Activated naive CD8-positive, alpha-beta T cell treated with anti-CD3 and anti-CD28 coated beads, Interleukin-2, amount 10 ng/mL, durations not matched to agents 7 days and 5 days (primary cell): ENCODE data around the gene WIF1. TPM values are rescaled to one million over a fixed set of nuclear protein-coding genes. Genes with fewer than 3 reads are reported as not detected.
A peak's percentile ranks its signal among the peaks of the same experiment; 100 is the strongest.

Experiments used
- ATAC-seq: fragments of 150-1000 bp; cut with Tn5 transposase; one replicate; pipeline ENCODE4 v1.10.0; 2021; ENCODE audit warnings: low read depth, moderate library complexity
- POLR2A ChIA-PET: fragments of 350-600 bp; sonication (Branson Sonifier 250); formaldehyde crosslinking; loops from one replicate; lab custom pipeline; 2021; ENCODE audit warnings: antibody characterized with exemption; lab: Charles Lee
- DNase-seq: peaks from one replicate; pipeline ENCODE4 v3.0.0; 2021
- H3K27ac Mint-ChIP-seq: one replicate; pipeline ENCODE4 v1.8.0; 2022; ENCODE audit warnings: mild to moderate bottlenecking, mixed read lengths
- H3K27me3 Mint-ChIP-seq: one replicate; pipeline ENCODE4 v1.8.0; 2022; ENCODE audit warnings: mild to moderate bottlenecking, moderate library complexity, mixed read lengths
- H3K36me3 Mint-ChIP-seq: one replicate; pipeline ENCODE4 v1.8.0; 2021; ENCODE audit warnings: mild to moderate bottlenecking, mixed read lengths
- H3K4me1 Mint-ChIP-seq: one replicate; pipeline ENCODE4 v1.8.0; 2021; ENCODE audit warnings: mixed read lengths
- H3K4me3 Mint-ChIP-seq: one replicate; pipeline ENCODE4 v1.8.0; 2022; ENCODE audit warnings: mild to moderate bottlenecking, moderate library complexity, mixed read lengths
- H3K9me3 Mint-ChIP-seq: one replicate; pipeline ENCODE4 v1.8.0; 2021; ENCODE audit warnings: mixed read lengths
- total RNA-seq, 2 experiments: library from RNA; stranded (reverse); gene quantifications; one replicate each; pipeline ENCODE4 v1.2.3, GENCODE V29; 2021

Gene WIF1, protein sequence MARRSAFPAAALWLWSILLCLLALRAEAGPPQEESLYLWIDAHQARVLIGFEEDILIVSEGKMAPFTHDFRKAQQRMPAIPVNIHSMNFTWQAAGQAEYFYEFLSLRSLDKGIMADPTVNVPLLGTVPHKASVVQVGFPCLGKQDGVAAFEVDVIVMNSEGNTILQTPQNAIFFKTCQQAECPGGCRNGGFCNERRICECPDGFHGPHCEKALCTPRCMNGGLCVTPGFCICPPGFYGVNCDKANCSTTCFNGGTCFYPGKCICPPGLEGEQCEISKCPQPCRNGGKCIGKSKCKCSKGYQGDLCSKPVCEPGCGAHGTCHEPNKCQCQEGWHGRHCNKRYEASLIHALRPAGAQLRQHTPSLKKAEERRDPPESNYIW
- not detected for total RNA-seq

DNA sequence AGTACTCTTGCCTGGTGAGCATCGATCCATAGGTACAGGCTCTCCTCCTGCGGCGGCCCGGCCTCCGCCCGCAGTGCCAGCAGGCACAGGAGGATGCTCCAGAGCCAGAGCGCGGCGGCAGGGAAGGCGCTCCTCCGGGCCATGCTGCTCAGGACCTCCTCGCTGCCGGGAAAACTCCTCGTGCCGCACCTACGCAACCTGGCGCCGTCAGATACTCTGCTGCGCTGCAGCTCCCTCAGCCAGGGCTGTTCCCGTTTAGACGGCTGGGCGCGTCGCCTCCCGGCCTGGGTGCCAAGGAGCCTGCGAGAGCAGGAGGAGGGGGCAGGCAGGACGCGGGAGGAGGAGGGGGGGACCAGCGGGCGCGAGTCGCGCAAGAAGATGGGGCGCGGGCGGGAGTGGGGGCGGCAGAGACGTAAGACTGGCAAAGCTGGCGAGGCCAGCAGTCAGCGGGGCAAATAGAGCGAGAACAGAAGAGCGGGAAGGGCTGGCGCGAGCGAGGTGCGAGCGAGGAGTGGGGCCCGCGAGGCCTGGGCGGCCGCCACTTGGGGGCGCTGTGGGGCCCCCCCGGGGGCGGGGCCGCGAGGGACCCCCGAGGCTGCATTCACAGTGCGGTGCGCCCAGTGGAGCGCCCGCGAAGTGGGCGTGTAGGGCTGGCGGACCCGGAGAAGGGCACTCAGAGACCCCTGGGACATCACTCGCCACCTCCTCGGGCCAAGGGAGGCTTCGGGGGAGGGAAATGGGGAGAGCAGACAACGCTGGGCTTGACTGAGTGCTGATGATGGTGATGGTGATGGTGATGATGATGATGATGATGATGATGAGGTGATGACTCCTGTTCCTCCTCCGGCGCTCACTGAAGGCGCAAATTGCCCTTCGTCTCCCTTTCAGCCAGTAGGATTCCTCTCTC lies at the start of gene WIF1:
TSS of gene WIF1 (minus strand) at position 257 of the 907 bp plus-strand sequence. CDS start at position 143, 114 bp downstream.
- H3K27ac Mint-ChIP-seq, result no peak within 1 kb of the TSS
- H3K4me1 Mint-ChIP-seq, result peaks cover 5% of the 10 kb centered on the region
- DNase-seq (peak; percentile 71), ATAC-seq (peak; percentile 79)
- H3K9me3 Mint-ChIP-seq, result no peaks in the 10 kb centered on the region
- POLR2A ChIA-PET, result no interaction called here
- no peaks in the 10 kb centered on the region for H3K36me3 Mint-ChIP-seq
- H3K27me3 Mint-ChIP-seq, result peaks cover 40% of the 10 kb centered on the region
- H3K4me3 Mint-ChIP-seq, result peak within 1 kb of the TSS; percentile 62

DNA sequence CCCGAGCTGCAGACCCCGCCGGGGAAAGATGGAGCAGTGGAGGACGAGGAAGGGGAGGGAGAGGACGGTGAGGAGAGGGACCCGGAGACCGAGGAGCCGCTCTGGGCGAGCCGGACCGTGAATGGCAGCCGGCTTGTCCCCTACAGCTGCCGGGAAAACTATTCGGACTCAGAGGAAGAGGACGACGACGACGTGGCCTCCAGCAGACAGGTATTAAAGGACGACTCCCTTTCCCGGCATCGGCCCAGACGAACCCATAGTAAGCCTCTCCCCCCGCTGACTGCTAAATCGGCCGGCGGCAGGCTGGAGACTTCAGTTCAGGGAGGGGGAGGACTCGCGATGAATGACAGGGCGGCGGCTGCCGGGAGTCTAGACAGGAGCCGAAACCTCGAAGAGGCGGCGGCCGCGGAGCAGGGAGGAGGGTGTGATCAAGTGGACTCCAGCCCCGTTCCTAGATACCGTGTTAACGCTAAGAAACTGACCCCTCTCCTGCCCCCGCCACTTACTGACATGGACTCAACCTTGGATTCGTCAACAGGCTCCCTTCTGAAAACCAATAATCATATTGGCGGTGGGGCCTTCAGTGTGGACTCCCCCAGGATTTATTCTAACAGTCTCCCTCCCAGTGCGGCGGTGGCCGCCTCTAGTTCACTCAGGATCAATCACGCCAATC lies 49.2 kb upstream of the WIF1 start:
- ATAC-seq, result peak; percentile 45
- Mint-ChIP-seq H3K27ac (peak overlapping the region; percentile 88), H3K27me3 (peaks cover 2% of the 10 kb centered on the region), H3K4me3 (peak overlapping the region; percentile 95), H3K36me3 (peaks cover 19% of the 10 kb centered on the region), H3K4me1 (peaks cover 25% of the 10 kb centered on the region), H3K9me3 (no peaks in the 10 kb centered on the region)
- DNase-seq, result peak; percentile 72
- POLR2A ChIA-PET, result interaction anchor here (0.6 to 3.1 kb wide), 16 partner anchors 10 to 561 kb away, joined by 3 to 33 read pairs (median 5); no protein-coding TSS in a partner anchor

DNA sequence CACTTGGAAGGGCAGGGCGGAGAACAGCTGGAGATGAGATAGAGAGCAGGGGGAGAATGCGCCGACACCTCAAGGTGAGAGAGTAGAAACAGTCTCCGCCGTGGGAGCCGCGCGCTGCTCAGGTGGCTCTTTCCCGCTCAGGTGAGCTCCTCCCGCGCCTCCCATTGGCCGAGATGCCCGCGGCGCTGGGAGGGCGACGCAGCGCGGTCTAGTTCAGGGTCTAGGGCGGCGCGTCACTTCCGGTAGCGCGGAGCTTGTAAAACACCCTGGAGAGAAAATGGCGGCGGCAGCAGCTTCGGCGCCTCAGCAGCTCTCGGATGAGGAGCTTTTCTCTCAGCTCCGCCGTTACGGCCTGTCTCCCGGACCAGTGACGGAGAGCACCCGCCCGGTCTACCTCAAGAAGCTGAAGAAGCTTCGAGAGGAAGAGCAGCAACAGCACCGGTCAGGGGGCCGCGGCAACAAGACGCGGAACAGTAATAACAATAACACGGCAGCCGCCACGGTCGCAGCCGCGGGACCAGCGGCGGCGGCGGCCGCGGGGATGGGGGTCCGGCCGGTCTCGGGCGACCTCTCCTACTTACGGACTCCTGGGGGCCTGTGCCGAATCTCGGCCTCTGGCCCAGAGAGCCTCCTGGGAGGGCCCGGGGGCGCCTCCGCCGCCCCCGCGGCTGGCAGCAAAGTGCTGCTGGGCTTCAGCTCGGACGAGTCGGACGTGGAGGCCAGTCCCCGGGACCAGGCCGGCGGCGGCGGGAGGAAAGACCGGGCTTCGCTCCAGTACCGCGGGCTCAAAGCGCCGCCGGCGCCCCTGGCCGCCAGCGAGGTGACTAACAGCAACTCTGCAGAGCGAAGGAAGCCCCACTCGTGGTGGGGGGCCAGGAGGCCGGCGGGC lies 48.5 kb upstream of the WIF1 start, which contains the start of gene LEMD3:
TSS of gene LEMD3 (plus strand) at position 264 of the 889 bp plus-strand sequence. CDS start at position 278, 14 bp downstream.
- ATAC-seq, result peak; percentile 92
- Mint-ChIP-seq H3K27ac (peak within 1 kb of the TSS; percentile 98), H3K4me1 (peaks cover 27% of the 10 kb centered on the region), H3K36me3 (peaks cover 19% of the 10 kb centered on the region), H3K4me3 (peak within 1 kb of the TSS; percentile 95), H3K27me3 (peaks cover 2% of the 10 kb centered on the region), H3K9me3 (no peaks in the 10 kb centered on the region)
- POLR2A ChIA-PET, result interaction anchor here (0.6 to 3.1 kb wide), 24 partner anchors 9 to 1103 kb away, joined by 3 to 33 read pairs (median 5); partner anchors contain the start of genes LLPH and TMBIM4
- peak; percentile 94 for DNase-seq

DNA sequence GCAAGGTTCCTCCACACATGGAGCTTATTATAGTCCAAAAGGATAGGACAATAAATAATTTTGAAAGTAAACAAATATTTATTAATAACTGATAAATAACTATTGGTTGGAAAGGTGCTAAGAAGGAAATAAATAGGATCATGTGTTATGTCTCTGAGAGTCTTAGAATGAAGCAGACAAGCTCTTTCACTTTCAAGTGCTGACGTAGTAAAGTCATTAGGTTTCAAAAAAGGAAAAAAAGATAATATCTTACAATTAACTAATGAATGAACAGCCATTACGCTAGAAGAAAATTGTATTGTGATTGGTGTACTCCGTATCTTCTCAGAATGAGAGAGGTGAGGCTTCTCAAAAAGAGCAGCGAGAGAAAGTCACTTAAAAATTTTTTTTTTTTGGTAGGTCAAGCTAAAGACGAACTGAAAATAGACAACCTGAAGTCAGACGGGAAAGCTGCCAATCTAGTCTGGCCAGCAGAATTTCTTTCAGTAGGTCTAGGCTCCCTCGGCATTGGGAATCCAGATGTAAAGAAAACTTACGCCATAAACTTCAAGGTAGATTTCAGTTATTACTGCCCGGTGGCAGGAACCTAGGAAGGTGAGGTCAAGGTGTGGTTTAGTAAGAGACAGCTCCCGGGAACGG lies 47.7 kb upstream of the WIF1 start:
- no peak for DNase-seq
- Mint-ChIP-seq H3K36me3 (peaks cover 19% of the 10 kb centered on the region), H3K4me3 (peak overlapping the region; percentile 95), H3K27ac (peak overlapping the region; percentile 98), H3K9me3 (no peaks in the 10 kb centered on the region), H3K4me1 (peaks cover 26% of the 10 kb centered on the region), H3K27me3 (peaks cover 2% of the 10 kb centered on the region)
- peak; percentile 2 for ATAC-seq
- POLR2A ChIA-PET, result interaction anchor here (0.5 to 3.1 kb wide), 25 partner anchors 9 to 1103 kb away, joined by 3 to 33 read pairs (median 5); partner anchors contain the start of genes LLPH and TMBIM4

DNA sequence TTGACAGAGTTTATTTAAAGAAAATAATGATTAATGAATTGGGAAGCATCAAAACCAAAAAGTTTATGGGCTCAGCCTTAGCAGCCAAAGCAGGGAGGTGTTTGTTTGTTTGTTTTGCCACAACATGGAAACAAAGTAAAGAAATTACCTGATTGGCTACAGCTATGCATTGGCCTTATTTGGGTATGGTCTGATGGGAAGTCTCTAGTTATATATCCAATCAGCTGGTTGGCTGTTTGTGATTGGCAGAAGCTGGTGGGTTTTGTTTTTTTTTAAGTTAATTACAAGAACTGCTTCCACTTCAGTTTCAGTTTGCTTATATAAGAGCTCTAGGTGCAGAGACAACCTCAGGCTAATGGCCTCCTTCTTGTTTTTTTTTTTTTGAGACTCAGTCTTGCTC lies 43.7 kb upstream of the WIF1 start:
- Mint-ChIP-seq H3K9me3 (no peaks in the 10 kb centered on the region), H3K4me3 (no peak overlapping the region), H3K36me3 (peaks cover 2% of the 10 kb centered on the region), H3K4me1 (peaks cover 14% of the 10 kb centered on the region), H3K27me3 (peaks cover 6% of the 10 kb centered on the region), H3K27ac (no peak overlapping the region)
- POLR2A ChIA-PET, result no interaction called here
- DNase-seq, result no peak
- no peak for ATAC-seq

DNA sequence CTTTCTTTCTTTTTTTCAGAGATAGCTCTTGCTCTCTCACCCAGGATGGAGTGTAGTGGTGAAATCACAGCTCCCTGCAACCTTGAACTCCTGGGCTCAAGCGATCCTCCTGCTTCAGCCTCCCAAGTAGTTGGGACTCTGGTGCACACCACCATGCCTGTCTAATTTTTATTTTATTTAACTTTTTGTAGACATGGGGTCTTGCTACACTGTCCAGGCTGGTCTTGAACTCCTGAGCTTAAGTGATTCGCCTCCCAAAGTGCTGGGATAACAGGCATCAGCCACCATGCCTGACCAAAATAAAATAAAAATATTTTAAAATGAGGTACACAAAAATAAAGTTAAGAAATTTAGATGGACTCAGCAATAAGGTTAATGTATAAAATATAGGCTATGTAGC lies 43.1 kb upstream of the WIF1 start:
- Mint-ChIP-seq H3K36me3 (no peaks in the 10 kb centered on the region), H3K4me1 (peaks cover 14% of the 10 kb centered on the region), H3K27me3 (peaks cover 8% of the 10 kb centered on the region), H3K9me3 (no peaks in the 10 kb centered on the region), H3K4me3 (no peak overlapping the region), H3K27ac (no peak overlapping the region)
- DNase-seq, result no peak
- no peak for ATAC-seq
- POLR2A ChIA-PET, result no interaction called here

DNA sequence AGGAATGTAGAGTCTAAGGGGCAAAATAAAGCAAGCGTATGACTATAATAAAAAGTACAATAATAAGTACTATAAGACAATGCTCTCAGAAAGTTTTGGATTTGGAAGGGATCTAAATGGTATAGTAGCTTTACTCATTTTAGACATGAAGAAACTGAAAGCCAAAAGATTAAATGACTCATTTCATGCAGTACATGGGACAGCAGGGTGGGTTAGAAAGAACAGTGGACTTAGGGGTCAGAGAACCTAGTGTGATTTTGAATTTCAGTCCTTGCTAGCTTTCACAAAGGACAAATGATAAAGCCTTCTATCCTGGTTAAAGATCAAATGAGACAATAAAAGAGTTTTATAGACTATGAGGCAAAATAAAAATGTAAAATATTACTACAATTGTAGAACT lies 41.5 kb upstream of the WIF1 start:
- Mint-ChIP-seq H3K27me3 (peaks cover 8% of the 10 kb centered on the region), H3K36me3 (no peaks in the 10 kb centered on the region), H3K27ac (no peak overlapping the region), H3K4me1 (peaks cover 6% of the 10 kb centered on the region), H3K9me3 (no peaks in the 10 kb centered on the region), H3K4me3 (no peak overlapping the region)
- no peak for ATAC-seq
- POLR2A ChIA-PET, result no interaction called here
- no peak for DNase-seq

DNA sequence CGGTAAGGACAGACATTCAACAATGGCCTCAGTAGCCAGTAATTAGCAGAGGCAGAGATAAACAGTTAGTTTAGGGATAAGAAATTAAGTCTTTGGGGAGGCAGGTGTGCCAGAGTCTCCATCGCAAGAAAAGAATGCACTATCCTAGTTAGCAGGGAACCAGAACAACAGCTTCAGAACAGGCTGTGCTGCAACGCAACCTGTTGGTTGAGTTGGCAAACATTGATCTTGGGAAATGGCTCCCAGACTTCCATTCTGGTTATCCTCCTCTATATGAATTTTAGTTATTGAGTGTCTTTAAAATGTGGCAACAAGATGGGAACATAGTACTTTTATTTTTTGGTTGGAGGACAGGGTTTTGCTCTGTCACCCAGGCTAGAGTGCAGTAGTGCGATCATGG lies 36.0 kb upstream of the WIF1 start:
- Mint-ChIP-seq H3K9me3 (no peaks in the 10 kb centered on the region), H3K4me3 (peak overlapping the region; percentile 62), H3K4me1 (peaks cover 14% of the 10 kb centered on the region), H3K27me3 (peaks cover 11% of the 10 kb centered on the region), H3K36me3 (no peaks in the 10 kb centered on the region), H3K27ac (peak overlapping the region; percentile 76)
- DNase-seq, result no peak
- no peak for ATAC-seq
- POLR2A ChIA-PET, result interaction anchor here (1.0 to 2.2 kb wide), 3 partner anchors 10 to 14 kb away, joined by 4 to 33 read pairs (median 4); partner anchors contain the start of gene LEMD3

DNA sequence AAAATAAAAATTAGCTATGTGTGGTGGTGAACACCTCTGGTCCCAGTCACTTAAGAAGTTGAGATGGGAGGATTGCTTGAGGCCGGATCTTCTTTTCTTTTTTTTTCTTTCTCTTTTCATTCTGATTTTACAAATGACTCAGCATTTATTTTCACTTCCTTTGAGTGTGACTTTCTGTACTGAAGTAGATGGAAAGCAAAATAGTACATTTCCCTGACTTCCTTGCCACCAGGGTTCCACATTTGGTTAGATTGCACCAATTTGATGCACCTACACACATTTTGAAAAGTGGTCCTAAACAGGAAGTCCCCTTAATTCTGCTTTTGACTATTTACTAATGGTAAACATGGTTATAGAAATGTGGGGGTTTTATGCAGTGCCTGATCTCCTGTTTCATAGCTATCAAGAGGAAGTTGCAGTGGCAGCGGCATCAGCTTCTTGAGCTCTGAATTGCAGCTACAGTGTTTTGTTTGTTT lies 35.3 kb upstream of the WIF1 start:
- H3K27me3 Mint-ChIP-seq, result peaks cover 11% of the 10 kb centered on the region
- H3K4me3 Mint-ChIP-seq, result peak overlapping the region; percentile 62
- H3K4me1 Mint-ChIP-seq, result peaks cover 14% of the 10 kb centered on the region
- H3K36me3 Mint-ChIP-seq, result no peaks in the 10 kb centered on the region
- peak overlapping the region; percentile 76 for H3K27ac Mint-ChIP-seq
- ATAC-seq (peak; percentile 80), DNase-seq (no peak)
- no peaks in the 10 kb centered on the region for H3K9me3 Mint-ChIP-seq
- POLR2A ChIA-PET, result interaction anchor here (1.0 to 2.2 kb wide), 3 partner anchors 11 to 15 kb away, joined by 4 to 33 read pairs (median 4); partner anchors contain the start of gene LEMD3

DNA sequence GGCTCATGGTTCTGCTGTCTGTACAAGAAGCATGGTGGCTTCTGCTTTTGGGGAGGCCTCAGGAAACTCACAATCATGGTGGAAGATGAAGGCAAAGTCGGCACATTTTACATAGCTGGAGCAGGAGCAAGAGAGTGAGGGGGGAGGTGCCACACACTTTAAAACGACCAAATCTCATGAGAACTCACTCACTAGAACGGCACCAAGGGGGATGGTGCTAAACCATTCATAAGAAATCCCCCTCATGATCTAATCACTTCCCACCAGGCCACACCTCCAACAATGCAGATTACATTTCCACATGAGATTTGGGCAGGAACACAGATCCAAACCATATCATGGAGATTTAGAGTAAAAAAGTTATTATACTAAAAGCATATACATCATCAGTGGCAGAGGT lies 34.7 kb upstream of the WIF1 start:
- Mint-ChIP-seq H3K4me3 (no peak overlapping the region), H3K27ac (peak overlapping the region; percentile 76), H3K4me1 (peaks cover 14% of the 10 kb centered on the region), H3K27me3 (peaks cover 10% of the 10 kb centered on the region), H3K36me3 (no peaks in the 10 kb centered on the region), H3K9me3 (no peaks in the 10 kb centered on the region)
- POLR2A ChIA-PET, result interaction anchor here (1.9 to 2.2 kb wide), 2 partner anchors 12 to 14 kb away, joined by 4 to 33 read pairs; partner anchors contain the start of gene LEMD3
- ATAC-seq, result no peak
- DNase-seq, result no peak

DNA sequence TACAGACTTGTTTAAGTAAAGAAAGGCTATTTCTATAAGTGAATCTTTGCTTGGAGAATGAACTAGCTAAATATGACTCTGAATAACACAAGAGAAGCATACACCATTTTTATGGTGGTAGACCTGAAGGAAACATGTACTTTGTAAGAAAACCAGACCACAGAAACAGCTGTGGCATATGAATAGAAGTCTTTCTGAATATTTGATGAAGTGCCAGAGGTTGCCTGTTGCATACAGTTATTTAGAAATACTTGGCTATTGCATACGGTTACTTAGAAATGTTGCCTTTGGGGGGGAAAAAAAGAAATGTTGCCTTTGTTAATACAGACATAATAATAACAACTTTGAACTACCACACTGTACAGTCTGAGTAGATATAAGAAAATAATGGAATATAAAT lies 31.5 kb upstream of the WIF1 start:
- no peaks in the 10 kb centered on the region for H3K9me3 Mint-ChIP-seq
- H3K4me1 Mint-ChIP-seq, result peaks cover 18% of the 10 kb centered on the region
- no peak for DNase-seq
- H3K27ac Mint-ChIP-seq, result no peak overlapping the region
- POLR2A ChIA-PET, result no interaction called here
- no peaks in the 10 kb centered on the region for H3K36me3 Mint-ChIP-seq
- no peak for ATAC-seq
- H3K4me3 Mint-ChIP-seq, result no peak overlapping the region
- H3K27me3 Mint-ChIP-seq, result peaks cover 9% of the 10 kb centered on the region
